ACC112 (cell line): ENCODE results near the gene FAM171A2.
"Not testable (repeated sequence)": the region's sequence is repeated elsewhere in the genome, so short reads cannot be mapped to it uniquely, and the experiment has no call there.

ENCODE experiments used
- H2AFZ ChIP-seq: fragments of 200-600 bp; sonication (generic); one replicate; pipeline ENCODE4 v1.6.0; 2017; ENCODE audit warnings: antibody characterized with exemption, low read length; ENCODE audit not compliant: unreplicated experiment
- H3K27ac ChIP-seq: fragments of 200-600 bp; sonication (generic); 2 replicates; pipeline ENCODE4 v1.5.1; 2014; ENCODE audit warnings: low read depth, mild to moderate bottlenecking, antibody characterized with exemption, low read length, moderate library complexity
- H3K27me3 ChIP-seq: fragments of 200-600 bp; sonication (generic); 2 replicates; pipeline ENCODE4 v1.6.1; 2014; ENCODE audit warnings: mild to moderate bottlenecking, antibody characterized with exemption, low read length, moderate library complexity, mixed read lengths; ENCODE audit not compliant: insufficient read depth
- H3K36me3 ChIP-seq: fragments of 200-600 bp; sonication (generic); 2 replicates; pipeline ENCODE4 v1.6.1; 2016; ENCODE audit warnings: mild to moderate bottlenecking, antibody characterized with exemption, low read length, moderate library complexity, mixed read lengths; ENCODE audit not compliant: insufficient read depth
- H3K4me1 ChIP-seq: fragments of 200-600 bp; sonication (generic); one replicate; pipeline ENCODE4 v1.6.1; 2016; ENCODE audit warnings: low read length, mixed read lengths; ENCODE audit not compliant: insufficient read depth, unreplicated experiment, control insufficient read depth
- H3K4me3 ChIP-seq: fragments of 200-600 bp; sonication (generic); 2 replicates; pipeline ENCODE4 v1.5.1; 2014; ENCODE audit warnings: mild to moderate bottlenecking, low read depth, low read length
- H3K79me2 ChIP-seq: fragments of 200-600 bp; sonication (generic); one replicate; pipeline ENCODE4 v1.6.0; 2016; ENCODE audit warnings: low read length; ENCODE audit not compliant: control insufficient read depth, unreplicated experiment, insufficient read depth

Gene FAM171A2

GRCh38 chr17:44329516-44329915 is 34.1 kb downstream of the FAM171A2 start:
- not testable (repeated sequence) for H2AFZ ChIP-seq, H3K4me3 ChIP-seq, H3K27me3 ChIP-seq, H3K27ac ChIP-seq, H3K79me2 ChIP-seq, H3K36me3 ChIP-seq, H3K4me1 ChIP-seq

GRCh38 chr17:44327715-44328449 is 35.8 kb downstream of the FAM171A2 start:
- peaks cover 13% of the 10 kb centered on the region for H3K79me2 ChIP-seq
- no peaks in the 10 kb centered on the region for H3K27me3 ChIP-seq
- no peaks in the 10 kb centered on the region for H3K36me3 ChIP-seq
- H3K27ac ChIP-seq: no peak overlapping the region
- H3K4me3 ChIP-seq: no peak overlapping the region
- no peak overlapping the region for H2AFZ ChIP-seq
- H3K4me1 ChIP-seq: no peaks in the 10 kb centered on the region

- Histone ChIP-seq H3K36me3 (no peaks in the 10 kb centered on the region), H3K4me1 (no peaks in the 10 kb centered on the region), H3K4me3 (peak overlapping the region; percentile 11; the same call in 1 of the 2 replicates), H3K79me2 (peaks cover 13% of the 10 kb centered on the region), H3K27ac (no peak overlapping the region), H2AFZ (no peak overlapping the region), H3K27me3 (no peaks in the 10 kb centered on the region)
Observed at GRCh38 chr17:44326861-44327444, 36.7 kb downstream of the FAM171A2 start.

- peak within 1 kb of the TSS; percentile 64 for H3K27ac ChIP-seq
- no peaks in the 10 kb centered on the region for H3K27me3 ChIP-seq
- H3K4me1 ChIP-seq: no peaks in the 10 kb centered on the region
- peak within 1 kb of the TSS; percentile 88 for H3K4me3 ChIP-seq
- no peaks in the 10 kb centered on the region; the same call in 1 of the 2 replicates for H3K36me3 ChIP-seq
- peaks cover 13% of the 10 kb centered on the region for H3K79me2 ChIP-seq
- H2AFZ ChIP-seq: peak within 1 kb of the TSS; percentile 80
Observed at GRCh38 chr17:44324571-44325275, 38.9 kb downstream of the FAM171A2 start, which contains the start of gene SLC25A39. Gene SLC25A39 (minus strand): TSS chr17:44324823. CDS start chr17:44323562, 1,261 bp downstream.

GRCh38 chr17:44324092-44324570 is 39.5 kb downstream of the FAM171A2 start:
- Histone ChIP-seq H3K27ac (no peak overlapping the region), H3K36me3 (no peaks in the 10 kb centered on the region; the same call in 1 of the 2 replicates), H3K79me2 (peaks cover 13% of the 10 kb centered on the region), H3K27me3 (no peaks in the 10 kb centered on the region), H3K4me1 (no peaks in the 10 kb centered on the region), H3K4me3 (peak overlapping the region; percentile 88), H2AFZ (peak overlapping the region; percentile 55)

- Histone ChIP-seq H3K36me3 (no peaks in the 10 kb centered on the region; the same call in 1 of the 2 replicates), H3K79me2 (peaks cover 13% of the 10 kb centered on the region), H3K27me3 (no peaks in the 10 kb centered on the region), H2AFZ (no peak overlapping the region), H3K4me1 (no peaks in the 10 kb centered on the region), H3K4me3 (peak overlapping the region; percentile 88), H3K27ac (no peak overlapping the region)
Observed at GRCh38 chr17:44323359-44324091, 40.1 kb downstream of the FAM171A2 start.

- H3K4me3 ChIP-seq: no peak overlapping the region
- H2AFZ ChIP-seq: no peak overlapping the region
- no peaks in the 10 kb centered on the region for H3K4me1 ChIP-seq
- peaks cover 13% of the 10 kb centered on the region for H3K79me2 ChIP-seq
- peaks cover 3% of the 10 kb centered on the region; the same call in 1 of the 2 replicates for H3K27me3 ChIP-seq
- H3K27ac ChIP-seq: no peak overlapping the region
- no peaks in the 10 kb centered on the region; the same call in 1 of the 2 replicates for H3K36me3 ChIP-seq
Observed at GRCh38 chr17:44322236-44322895, 41.3 kb downstream of the FAM171A2 start.

- Histone ChIP-seq H3K4me1 (no peaks in the 10 kb centered on the region), H3K79me2 (peaks cover 13% of the 10 kb centered on the region), H3K27me3 (peaks cover 12% of the 10 kb centered on the region; the same call in 1 of the 2 replicates), H3K36me3 (no peaks in the 10 kb centered on the region; the same call in 1 of the 2 replicates), H2AFZ (no peak overlapping the region), H3K4me3 (no peak overlapping the region), H3K27ac (no peak overlapping the region)
Observed at GRCh38 chr17:44321246-44322120, 42.2 kb downstream of the FAM171A2 start.

GRCh38 chr17:44320066-44320465 is 43.6 kb downstream of the FAM171A2 start:
- Histone ChIP-seq H3K4me3 (no peak overlapping the region), H3K27me3 (peaks cover 24% of the 10 kb centered on the region), H2AFZ (no peak overlapping the region), H3K79me2 (peaks cover 13% of the 10 kb centered on the region), H3K4me1 (no peaks in the 10 kb centered on the region), H3K27ac (no peak overlapping the region), H3K36me3 (no peaks in the 10 kb centered on the region; the same call in 1 of the 2 replicates)
